K562 (cell line): ENCODE data around the gene DEPDC1B. TPM values are rescaled to one million over a fixed set of nuclear protein-coding genes. Genes with fewer than 3 reads are reported as not detected.
"Not testable (repeated sequence)": the region's sequence is repeated elsewhere in the genome, so short reads cannot be mapped to it uniquely, and the experiment has no call there.

Experiments used
- ATAC-seq: fragments of 200-7000 bp; cut with Tn5 transposase; 3 replicates; pipeline ENCODE4 v1.9.1; 2020; ENCODE audit warnings: moderate library complexity
- BruUV-seq: library from RNA; stranded (reverse); fragments of 400-500 nt; replicated peaks from 2 replicates; lab custom pipeline; 2021; lab: Mats Ljungman, UMichigan
- CTCF ChIA-PET: fragments of 300-600 bp; formaldehyde crosslinking; extraction: SDS; loops from one replicate; lab custom pipeline; 2021; ENCODE audit warnings: low intra/inter-chr PET ratio; lab: Yijun Ruan, JAX
- POLR2A ChIA-PET: fragments of 300-600, 350-650 bp; sonication (Branson Sonifier 250); formaldehyde crosslinking; extraction: SDS; loops from one replicate; lab custom pipeline; 2021; ENCODE audit warnings: antibody characterized with exemption, inconsistent platforms; lab: Yijun Ruan, JAX
- DNase-seq, 4 experiments: peaks; one replicate each; pipeline versions ENCODE4 v3.0.0 to v3.0.0-alpha.2; 2011 to 2018; ENCODE audit warnings: low spot score in 3 of 4, mixed read lengths in 3 of 4; ENCODE audit errors: extremely low read depth in 1 of 4
- FAIRE-seq: peaks from 2 replicates; lab custom pipeline; 2011; peaks lifted over from hg19 to GRCh38; lab: Jason Lieb, UNC
- H2AFZ ChIP-seq: 2 replicates; pipeline ENCODE4 v1.6.0; 2011; ENCODE audit warnings: low read depth, low read length, control low read depth, inconsistent platforms
- H3K27ac ChIP-seq: fragments of 200-600 bp; 3 replicates; pipeline ENCODE4 v1.8.0; 2011; ENCODE audit warnings: low read depth, mild to moderate bottlenecking, control low read depth, inconsistent platforms, low read length, moderate library complexity, mixed read lengths; ENCODE audit errors: extremely low read depth
- H3K27me3 ChIP-seq, 2 experiments: fragments of 300-600 bp in 1 of 2; 2 replicates in 1 of 2; 3 replicates in 1 of 2; pipeline versions ENCODE4 v1.6.0 to v1.8.0; 2011; ENCODE audit warnings: inconsistent platforms in 2 of 2, low read length in 2 of 2, mild to moderate bottlenecking in 1 of 2, mixed read lengths in 1 of 2, moderate library complexity in 1 of 2; ENCODE audit not compliant: control insufficient read depth in 2 of 2, insufficient read depth in 2 of 2
- H3K36me3 ChIP-seq: fragments of 300-600 bp; 3 replicates; pipeline ENCODE4 v1.8.0; 2011; ENCODE audit warnings: mild to moderate bottlenecking, low read length, inconsistent platforms; ENCODE audit not compliant: control insufficient read depth, insufficient read depth
- H3K4me1 ChIP-seq, 2 experiments: fragments of 200-600 bp in 1 of 2; replicated peaks in 1 of 2; 2 replicates in 1 of 2; 3 replicates in 1 of 2; pipeline versions ENCODE4 v1.5.1 to v1.8.0; 2011; ENCODE audit warnings: inconsistent platforms in 2 of 2, low read length in 2 of 2, mild to moderate bottlenecking in 1 of 2, mixed read lengths in 1 of 2, moderate library complexity in 1 of 2; ENCODE audit not compliant: control insufficient read depth in 2 of 2, insufficient read depth in 2 of 2
- H3K4me2 ChIP-seq: 2 replicates; pipeline ENCODE4 v1.6.1; 2011; ENCODE audit warnings: low read length, control low read depth, inconsistent platforms, mixed read lengths; ENCODE audit not compliant: insufficient read depth
- H3K4me3 ChIP-seq: fragments of 200-600 bp; sonication (generic), shearing (Covaris generic); 2 replicates; pipeline ENCODE4 v1.5.1; 2016; ENCODE audit warnings: control low read depth, inconsistent platforms
- H3K79me2 ChIP-seq: fragments of 200-600 bp; 3 replicates; pipeline ENCODE4 v1.8.0; 2011; ENCODE audit warnings: low read length, inconsistent platforms; ENCODE audit not compliant: control insufficient read depth, insufficient read depth
- H3K9ac ChIP-seq, 2 experiments: 2 replicates each; pipeline versions ENCODE4 v1.6.0 to v1.6.1; 2011; ENCODE audit warnings: low read depth in 2 of 2, low read length in 2 of 2, control low read depth in 1 of 2, inconsistent platforms in 1 of 2, mild to moderate bottlenecking in 1 of 2, mixed read lengths in 1 of 2; ENCODE audit not compliant: insufficient read depth in 1 of 2
- H3K9me1 ChIP-seq: one replicate; pipeline ENCODE4 v1.6.0; 2011; ENCODE audit warnings: inconsistent platforms, mild to moderate bottlenecking, low read length, moderate library complexity; ENCODE audit not compliant: control insufficient read depth, insufficient read depth
- H3K9me3 ChIP-seq: replicated peaks from 2 replicates; pipeline ENCODE4 v1.5.1; 2011; ENCODE audit warnings: low read depth, low read length, inconsistent platforms; ENCODE audit not compliant: control insufficient read depth, insufficient read depth
- H4K20me1 ChIP-seq: replicated peaks from 2 replicates; pipeline ENCODE4 v1.6.1; 2011; ENCODE audit warnings: low read length, inconsistent platforms, mixed read lengths; ENCODE audit not compliant: control insufficient read depth, insufficient read depth
- ATF1 ChIP-seq, 2 experiments: fragments of 450-650 bp in 1 of 2; IDR thresholded peaks; 2 replicates each; pipeline ENCODE4 v1.6.1; 2016; ENCODE audit warnings: missing compliant biosample characterization in 1 of 2, missing genetic modification characterization in 1 of 2
- GATA2 ChIP-seq: sonication (generic); formaldehyde crosslinking; IDR thresholded peaks from 2 replicates; pipeline ENCODE4 v1.4.0; 2020; ENCODE audit warnings: mild to moderate bottlenecking, missing genetic modification reagents
- JUN ChIP-seq, 2 experiments: sonication (generic) in 1 of 2; formaldehyde crosslinking in 1 of 2; IDR thresholded peaks; 2 replicates each; pipeline versions ENCODE4 v1.6.1 to v1.8.0; 2012 to 2022; ENCODE audit warnings: borderline replicate concordance in 2 of 2, mild to moderate bottlenecking in 2 of 2, improper control_type of control experiment in 1 of 2, low read depth in 1 of 2, low read length in 1 of 2, missing genetic modification reagents in 1 of 2
- KDM2B ChIP-seq: fragments of 250-450 bp; sonication (Bioruptor Pico); IDR thresholded peaks from 2 replicates; pipeline ENCODE4 v1.8.0; 2021; ENCODE audit warnings: mild to moderate bottlenecking, moderate library complexity
- MXI1 ChIP-seq: IDR thresholded peaks from 2 replicates; pipeline ENCODE4 v1.6.1; 2011; ENCODE audit warnings: low read depth, mild to moderate bottlenecking, improper control_type of control experiment, low read length
- PTBP1 ChIP-seq: fragments of 200-400 bp; formaldehyde crosslinking; IDR thresholded peaks from 2 replicates; pipeline ENCODE4 v1.6.1; 2017; ENCODE audit warnings: low read depth, low read length
- RBM15 ChIP-seq: fragments of 200-400 bp; formaldehyde crosslinking; IDR thresholded peaks from 2 replicates; pipeline ENCODE4 v1.6.1; 2018; ENCODE audit warnings: mild to moderate bottlenecking, low read length, moderate library complexity; ENCODE audit not compliant: insufficient read depth
- RBM39 ChIP-seq: fragments of 200-400 bp; formaldehyde crosslinking; optimal IDR thresholded peaks from 2 replicates; pipeline ENCODE3; 2018; ENCODE audit warnings: low read depth, low read length
- SMARCE1 ChIP-seq: fragments of 450-650 bp; IDR thresholded peaks from 2 replicates; pipeline ENCODE4 v1.7.1; 2016; ENCODE audit warnings: mild to moderate bottlenecking
- ZNF253 ChIP-seq: fragments of 250-450 bp; sonication (Bioruptor Pico); conservative IDR thresholded peaks from 2 replicates; pipeline ENCODE4 v1.6.1; 2021; ENCODE audit warnings: mild to moderate bottlenecking
- ZNF311 ChIP-seq: fragments of 250-450 bp; sonication (Bioruptor Pico); IDR thresholded peaks from 2 replicates; pipeline ENCODE4 v1.4.0; 2020; ENCODE audit warnings: mild to moderate bottlenecking, moderate library complexity
- ZNF408 ChIP-seq: fragments of 250-450 bp; sonication (Bioruptor Pico); IDR thresholded peaks from 2 replicates; pipeline ENCODE4 v1.4.0; 2020; ENCODE audit warnings: low read depth, mild to moderate bottlenecking, moderate library complexity
- ZNF780A ChIP-seq: fragments of 250-450 bp; sonication (Bioruptor Pico); IDR thresholded peaks from 2 replicates; pipeline ENCODE4 v1.5.0; 2021; ENCODE audit warnings: mild to moderate bottlenecking
- ZNF830 ChIP-seq: fragments of 250-450 bp; sonication (Bioruptor Pico); IDR thresholded peaks from 2 replicates; pipeline ENCODE4 v1.5.0; 2021; ENCODE audit warnings: mild to moderate bottlenecking
- WGBS: fragments of 100-300 bp; shearing (Covaris generic); methylation state at CpG from one replicate; pipeline ENCODE4 v1.1.6; 2016; ENCODE audit warnings: low coverage, mixed read lengths; ENCODE audit not compliant: insufficient coverage; ENCODE audit errors: missing lambda C conversion rate; 5-methylcytosine and 5-hydroxymethylcytosine counted together
- in situ Hi-C: fragments of 300-500 bp; cut with MboI; formaldehyde crosslinking; loops from 4 replicates; pipeline ENCODE4 v1.15.0; 2018; ENCODE audit warnings: inconsistent platforms, mixed read lengths
- intact Hi-C: fragments of 100-400 bp; cut with micrococcal nuclease; formaldehyde crosslinking; loops from 2 replicates; pipeline ENCODE4 v1.14.2; 2022
- polyA plus RNA-seq, 8 experiments: library from polyadenylated mRNA; depleted of rRNA in 4 of 8; stranded (reverse) in 5 of 8; unstranded in 3 of 8; fragments of >200 nt; fragmentation: Nextera tagmentation in 2 of 8; fragmentation: Illumina TruSeq in 1 of 8; extraction: Ambion mirVana in 2 of 8; extraction: Trizol in 1 of 8; gene quantifications; 2 replicates each; pipeline versions ENCODE4 v1.2.1 to v1.2.3, GENCODE V29; 2011 to 2014; ENCODE audit warnings: inconsistent platforms in 1 of 8, missing spikeins in 1 of 8
- total RNA-seq, 7 experiments: library from RNA; depleted of rRNA in 6 of 7; stranded (reverse); fragments of >200 nt in 6 of 7; fragmentation: Illumina TruSeq in 2 of 7; extraction: Trizol in 2 of 7; gene quantifications; 2 replicates each; pipeline versions ENCODE4 v1.2.1 to v1.2.3, GENCODE V29; 2011 to 2021; ENCODE audit warnings: low replicate concordance in 1 of 7
- TF ChIP-seq, protein P1 (sequence below): fragments of 250-450 bp; sonication (Bioruptor Pico); IDR thresholded peaks from 2 replicates; pipeline ENCODE4 v1.5.0; 2021

Gene DEPDC1B
- total and polyA plus RNA-seq, 9 of the 15 experiments (the other 6 are each of a cell fraction or from before 2014, with no cell fraction given), result 36.0 to 67.2 (median 44.5) TPM

DNA sequence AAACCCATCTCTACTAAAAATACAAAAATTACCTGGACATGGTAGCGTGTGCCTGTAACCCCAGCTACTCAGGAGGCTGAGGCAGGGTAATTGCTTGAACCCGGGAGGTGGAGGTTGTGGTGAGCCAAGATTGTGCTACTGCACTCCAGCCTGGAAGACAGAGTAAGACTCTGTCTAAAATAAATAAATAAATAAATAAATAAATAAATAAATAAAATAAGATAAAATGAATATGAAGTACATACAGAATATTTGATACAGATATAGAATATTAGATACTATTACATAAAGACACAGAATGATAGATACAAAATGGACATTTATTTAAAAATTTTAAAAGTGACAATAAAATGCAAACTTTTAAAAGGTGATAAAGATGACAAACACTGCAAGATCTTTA, 146.7 kb downstream of the DEPDC1B start:
- H3K4me1 ChIP-seq, DNase-seq, H3K9ac ChIP-seq, H3K27me3 ChIP-seq, ATAC-seq, intact Hi-C loops, in situ Hi-C loops, H3K9me1 ChIP-seq, H2AFZ ChIP-seq, H3K9me3 ChIP-seq, H3K27ac ChIP-seq, H3K4me2 ChIP-seq, H3K79me2 ChIP-seq, BruUV-seq, H3K36me3 ChIP-seq, POLR2A ChIA-PET, H3K4me3 ChIP-seq, H4K20me1 ChIP-seq, FAIRE-seq: not testable (repeated sequence)
- 0% methylated on average over 2 of the region's 2 CpGs for WGBS
- CTCF ChIA-PET, result interaction anchor here (0.7 kb wide), 1 partner anchor 118 kb away, joined by 3 read pairs; no protein-coding TSS in a partner anchor

DNA sequence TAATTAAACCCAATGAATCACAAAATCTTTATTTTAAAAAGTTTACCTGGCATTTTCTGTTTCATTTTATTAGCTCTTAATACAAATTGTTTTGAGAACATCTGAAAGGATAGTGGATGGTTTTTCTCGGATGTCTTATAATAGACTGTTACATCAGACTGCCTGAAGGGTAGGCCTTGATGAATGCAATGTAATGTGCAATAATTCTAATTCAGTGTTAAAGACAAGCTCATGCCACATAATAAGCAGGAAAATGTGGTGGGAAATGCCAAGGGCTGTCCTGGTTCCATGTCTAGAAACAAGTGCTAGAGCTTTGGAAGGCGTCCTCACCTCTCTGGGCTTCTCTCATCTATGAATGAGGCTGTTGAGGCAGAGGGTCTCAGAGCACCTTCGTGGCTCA, 148.1 kb downstream of the DEPDC1B start:
- Histone ChIP-seq H3K9ac (no peak overlapping the region), H3K4me1 (no peaks in the 10 kb centered on the region), H3K27ac (no peak overlapping the region), H3K36me3 (no peaks in the 10 kb centered on the region), H3K4me2 (no peak overlapping the region), H3K9me1 (no peaks in the 10 kb centered on the region), H4K20me1 (no peaks in the 10 kb centered on the region), H3K79me2 (no peaks in the 10 kb centered on the region), H3K9me3 (no peaks in the 10 kb centered on the region), H3K4me3 (no peak overlapping the region), H2AFZ (no peak overlapping the region), H3K27me3 (no peaks in the 10 kb centered on the region)
- intact Hi-C loops (no loop called here), in situ Hi-C loops (no loop called here)
- no peak for ATAC-seq
- TF ChIP-seq MXI1 (no peak), ZNF780A (CRISPR knock-in tag) (no peak), ZNF253 (CRISPR knock-in tag) (no peak), PTBP1 (no peak), ZNF311 (CRISPR knock-in tag) (no peak), RBM15 (no peak), ZNF408 (CRISPR knock-in tag) (no peak), RBM39 (no peak), SMARCE1 (no peak), ZNF830 (CRISPR knock-in tag) (no peak), GATA2 (CRISPR knock-in tag) (no peak), ATF1 (CRISPR knock-in tag; IDR thresholded peaks at IDR 0.05) (no peak), ATF1 (tag; IDR thresholded peaks at IDR 0.05) (no peak), JUN (IDR thresholded peaks at IDR 0.05; ENCODE audit: borderline replicate concordance, low read depth, low read length) (no peak), JUN (CRISPR knock-in tag; IDR thresholded peaks at IDR 0.05; ENCODE audit: borderline replicate concordance) (no peak), KDM2B (CRISPR knock-in tag) (no peak)
- TF ChIP-seq, protein P1, sequence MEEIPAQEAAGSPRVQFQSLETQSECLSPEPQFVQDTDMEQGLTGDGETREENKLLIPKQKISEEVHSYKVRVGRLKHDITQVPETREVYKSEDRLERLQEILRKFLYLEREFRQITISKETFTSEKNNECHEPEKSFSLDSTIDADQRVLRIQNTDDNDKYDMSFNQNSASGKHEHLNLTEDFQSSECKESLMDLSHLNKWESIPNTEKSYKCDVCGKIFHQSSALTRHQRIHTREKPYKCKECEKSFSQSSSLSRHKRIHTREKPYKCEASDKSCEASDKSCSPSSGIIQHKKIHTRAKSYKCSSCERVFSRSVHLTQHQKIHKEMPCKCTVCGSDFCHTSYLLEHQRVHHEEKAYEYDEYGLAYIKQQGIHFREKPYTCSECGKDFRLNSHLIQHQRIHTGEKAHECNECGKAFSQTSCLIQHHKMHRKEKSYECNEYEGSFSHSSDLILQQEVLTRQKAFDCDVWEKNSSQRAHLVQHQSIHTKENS (CRISPR knock-in tag), result no peak
- 4% methylated on average over 3 of the region's 3 CpGs for WGBS
- ChIA-PET CTCF (no interaction called here), POLR2A (no interaction called here)
- BruUV-seq, result no TSS peak
- no peak for FAIRE-seq
- DNase-seq, result no peak
